ENCODE results near the gene PTPRD. TPM values are rescaled to one million over a fixed set of nuclear protein-coding genes. Genes with fewer than 3 reads are reported as not detected.
"Not testable (repeated sequence)": the region's sequence is repeated elsewhere in the genome, so short reads cannot be mapped to it uniquely, and the experiment has no call there.

The PTPRD gene
- total RNA-seq, 1 donor from 2014 or later, result 6.1 TPM

- intact Hi-C loops (cut with micrococcal nuclease), result no loop called here
- ATAC-seq, result no peak
- no peak for DNase-seq
Measured at GRCh38 chr9:8943392-8943791, 1669.4 kb downstream of the PTPRD start.

GRCh38 chr9:8940650-8941049 lies 1672.2 kb downstream of the PTPRD start:
- no peak for ATAC-seq
- intact Hi-C loops (cut with micrococcal nuclease), result no loop called here
- DNase-seq, result no peak

GRCh38 chr9:8926461-8926860 lies 1686.3 kb downstream of the PTPRD start:
- no peak for ATAC-seq
- DNase-seq, result no peak
- intact Hi-C loops (cut with micrococcal nuclease), result no loop called here

GRCh38 chr9:8924562-8924961 lies 1688.2 kb downstream of the PTPRD start:
- DNase-seq (no peak), ATAC-seq (no peak)
- intact Hi-C loops (cut with micrococcal nuclease), result no loop called here

- intact Hi-C loops (cut with micrococcal nuclease); DNase-seq; ATAC-seq: not testable (repeated sequence)
Measured at GRCh38 chr9:8920478-8921183, 1692.2 kb downstream of the PTPRD start.

- no peak for ATAC-seq
- no peak for DNase-seq
- intact Hi-C loops (cut with micrococcal nuclease), result no loop called here
Measured at GRCh38 chr9:8917956-8918739, 1694.7 kb downstream of the PTPRD start.

- intact Hi-C loops (cut with micrococcal nuclease), result no loop called here
- DNase-seq (no peak), ATAC-seq (no peak)
Measured at GRCh38 chr9:8916771-8917170, 1696.0 kb downstream of the PTPRD start.

GRCh38 chr9:8907868-8908267 lies 1704.9 kb downstream of the PTPRD start:
- intact Hi-C loops (cut with micrococcal nuclease), result loop anchor here (5.0 to 10.0 kb wide), 2 partner anchors 741 to 1083 kb away; no protein-coding TSS in a partner anchor
- DNase-seq (no peak), ATAC-seq (no peak)

- DNase-seq, result no peak
- no peak for ATAC-seq
- intact Hi-C loops (cut with micrococcal nuclease), result loop anchor here (5.0 to 10.0 kb wide), 2 partner anchors 738 to 1081 kb away; no protein-coding TSS in a partner anchor
Measured at GRCh38 chr9:8905731-8906130, 1707.1 kb downstream of the PTPRD start.

- DNase-seq (no peak), ATAC-seq (no peak)
- intact Hi-C loops (cut with micrococcal nuclease), result loop anchor here (5.0 to 10.0 kb wide), 2 partner anchors 738 to 1080 kb away; no protein-coding TSS in a partner anchor
Measured at GRCh38 chr9:8904771-8905515, 1707.9 kb downstream of the PTPRD start.

GRCh38 chr9:8903077-8903476 lies 1709.7 kb downstream of the PTPRD start:
- intact Hi-C loops (cut with micrococcal nuclease), result loop anchor here (10.0 kb wide), 1 partner anchor 1078 kb away; no protein-coding TSS in a partner anchor
- DNase-seq (no peak), ATAC-seq (no peak)

- no peak for ATAC-seq
Measured at GRCh38 chr9:8901146-8901545, 1711.7 kb downstream of the PTPRD start.

GRCh38 chr9:8899511-8899910 lies 1713.3 kb downstream of the PTPRD start:
- intact Hi-C loops (cut with micrococcal nuclease), result loop anchor here (5.0 to 10.0 kb wide), 2 partner anchors 105 to 412 kb away; no protein-coding TSS in a partner anchor
- ATAC-seq, result no peak
- DNase-seq, result no peak

More at GRCh38 chr9:8901146-8901545, 1711.7 kb downstream of the PTPRD start:
- intact Hi-C loops (cut with micrococcal nuclease), result loop anchor here (10.0 kb wide), 1 partner anchor 1076 kb away; no protein-coding TSS in a partner anchor
- no peak for DNase-seq

GRCh38 chr9:8895861-8896224 lies 1717.0 kb downstream of the PTPRD start:
- intact Hi-C loops (cut with micrococcal nuclease), result loop anchor here (5.0 to 10.0 kb wide), 2 partner anchors 109 to 409 kb away; no protein-coding TSS in a partner anchor
- peak; percentile 84 for ATAC-seq
- no peak for DNase-seq

- no peak for DNase-seq
- ATAC-seq, result peak; percentile 26
- intact Hi-C loops (cut with micrococcal nuclease), result loop anchor here (5.0 to 10.0 kb wide), 2 partner anchors 110 to 408 kb away; no protein-coding TSS in a partner anchor
Measured at GRCh38 chr9:8895106-8895860, 1717.5 kb downstream of the PTPRD start.

GRCh38 chr9:8890695-8891094 lies 1722.1 kb downstream of the PTPRD start:
- DNase-seq, result no peak
- ATAC-seq, result no peak
- intact Hi-C loops (cut with micrococcal nuclease), result loop anchor here (10.0 kb wide), 1 partner anchor 114 kb away; no protein-coding TSS in a partner anchor

GRCh38 chr9:8889100-8889499 lies 1723.7 kb downstream of the PTPRD start:
- ATAC-seq, result no peak
- DNase-seq, result no peak
- intact Hi-C loops (cut with micrococcal nuclease), result no loop called here

- ATAC-seq (no peak), DNase-seq (no peak)
- intact Hi-C loops (cut with micrococcal nuclease), result no loop called here
Measured at GRCh38 chr9:8888591-8888990, 1724.2 kb downstream of the PTPRD start.

GRCh38 chr9:8887369-8887768 lies 1725.4 kb downstream of the PTPRD start:
- ATAC-seq (no peak), DNase-seq (no peak)
- intact Hi-C loops (cut with micrococcal nuclease), result no loop called here

Data from left ventricle myocardium superior (tissue), 1 donor.